Tibial artery (tissue), 4 donors: ENCODE results near the gene DLX1.

Experiments
- DNase-seq, 2 donors: peaks; one replicate each; pipeline ENCODE4 v3.0.0-alpha.2; 2019
- H3K27ac ChIP-seq, 2 donors: fragments of 200-600 bp; sonication (generic) in 1 of 2; 1 replicate in 1 of 2; 2 replicates in 1 of 2; pipeline ENCODE4 v1.5.1; 2018 to 2019; ENCODE audit warnings: mild to moderate bottlenecking in 1 of 2
- H3K27me3 ChIP-seq, 2 donors: fragments of 200-600 bp; sonication (generic) in 1 of 2; one replicate each; pipeline versions ENCODE4 v1.5.1 to v1.6.0; 2016 to 2019
- H3K36me3 ChIP-seq, 3 donors: fragments of 200-600 bp; sonication (generic) in 2 of 3; one replicate each; pipeline ENCODE4 v1.5.1; 2016 to 2019; ENCODE audit warnings: mild to moderate bottlenecking in 2 of 3
- H3K4me1 ChIP-seq, 4 donors: fragments of 200-600 bp; sonication (generic) in 2 of 4; 1 replicate in 3 of 4; 2 replicates in 1 of 4; pipeline ENCODE4 v1.5.1; 2016 to 2019
- H3K4me3 ChIP-seq, 2 donors: fragments of 200-600 bp; sonication (generic) in 1 of 2; 1 replicate in 1 of 2; 2 replicates in 1 of 2; pipeline ENCODE4 v1.5.1; 2018 to 2019; ENCODE audit warnings: mild to moderate bottlenecking in 2 of 2
- H3K9me3 ChIP-seq, 3 donors: fragments of 200-600 bp; sonication (generic) in 1 of 3; one replicate each; pipeline ENCODE4 v1.5.1; 2016 to 2019
- CTCF ChIP-seq, 2 experiments: fragments of 200-600 bp in 1 of 2; fragments of 450-650 bp in 1 of 2; IDR thresholded peaks; one replicate each; pipeline ENCODE4 v1.5.1; 2017 to 2019; ENCODE audit warnings: antibody characterized with exemption in 2 of 2, mild to moderate bottlenecking in 1 of 2, moderate library complexity in 1 of 2
- intact Hi-C: fragments of 100-400 bp; cut with DNase I; formaldehyde crosslinking; loops from one replicate; pipeline ENCODE4 v1.15.0; 2023; ENCODE audit warnings: low total_unique reads

Gene DLX1

GRCh38 chr2:172090044-172090961, 5.0 kb downstream of the DLX1 start:
- Histone ChIP-seq H3K27me3 (peaks cover 29 to 100% of the 10 kb centered on the region in 2 donors), H3K36me3 (no peaks in the 10 kb centered on the region), H3K27ac (no peak overlapping the region), H3K4me3 (no peak overlapping the region), H3K9me3 (no peaks in the 10 kb centered on the region), H3K4me1 (peaks cover 0 to 40% (median 34%) of the 10 kb centered on the region in 4 donors)
- intact Hi-C loops = no loop called here
- TF ChIP-seq CTCF (IDR thresholded peaks at IDR 0.05) = no peak
- DNase-seq = no peak

GRCh38 chr2:172091000-172091641, 5.8 kb downstream of the DLX1 start:
- intact Hi-C loops = no loop called here
- Histone ChIP-seq H3K27me3 (peaks cover 28 to 100% of the 10 kb centered on the region in 2 donors), H3K4me1 (peaks cover 0 to 40% (median 34%) of the 10 kb centered on the region in 4 donors), H3K27ac (no peak overlapping the region), H3K4me3 (no peak overlapping the region), H3K9me3 (no peaks in the 10 kb centered on the region), H3K36me3 (no peaks in the 10 kb centered on the region)
- no peak for DNase-seq
- TF ChIP-seq CTCF (IDR thresholded peaks at IDR 0.05) = no peak

- Histone ChIP-seq H3K27ac (no peak overlapping the region), H3K36me3 (no peaks in the 10 kb centered on the region), H3K27me3 (peaks cover 23 to 100% of the 10 kb centered on the region in 2 donors), H3K9me3 (no peaks in the 10 kb centered on the region), H3K4me3 (no peak overlapping the region), H3K4me1 (peaks cover 0 to 40% (median 36%) of the 10 kb centered on the region in 4 donors)
- intact Hi-C loops = no loop called here
- TF ChIP-seq CTCF (IDR thresholded peaks at IDR 0.05) = no peak
- no peak for DNase-seq
Measured at GRCh38 chr2:172091761-172092566, 6.7 kb downstream of the DLX1 start.

GRCh38 chr2:172092716-172093415, 7.6 kb downstream of the DLX1 start:
- no peak for DNase-seq
- intact Hi-C loops = no loop called here
- no peak for TF ChIP-seq CTCF (IDR thresholded peaks at IDR 0.05)
- H3K9me3 ChIP-seq = no peaks in the 10 kb centered on the region
- H3K36me3 ChIP-seq = no peaks in the 10 kb centered on the region
- H3K27ac ChIP-seq = no peak overlapping the region
- peaks cover 0 to 43% (median 39%) of the 10 kb centered on the region in 4 donors for H3K4me1 ChIP-seq
- H3K4me3 ChIP-seq = no peak overlapping the region
- peaks cover 14 to 100% of the 10 kb centered on the region in 2 donors for H3K27me3 ChIP-seq
